Mesendoderm (in vitro differentiated cells): ENCODE measurements around the gene CYP2A6.
A peak's percentile ranks its signal among the peaks of the same experiment; 100 is the strongest.

Experiments used
- DNase-seq: peaks from one replicate; pipeline ENCODE4 v3.0.0; 2013
- H2AK5ac ChIP-seq: 2 replicates; pipeline ENCODE4 v1.6.1; 2013; ENCODE audit warnings: low read length, inconsistent platforms
- H2BK120ac ChIP-seq: 2 replicates; pipeline ENCODE4 v1.6.1; 2013; ENCODE audit warnings: low read depth, mild to moderate bottlenecking, low read length, moderate library complexity, mixed read lengths
- H2BK15ac ChIP-seq: replicated peaks from 2 replicates; pipeline ENCODE4 v1.6.1; 2013; ENCODE audit warnings: low read depth, mild to moderate bottlenecking, moderate library complexity
- H2BK5ac ChIP-seq: 2 replicates; pipeline ENCODE4 v1.6.1; 2013; ENCODE audit warnings: low read length, inconsistent platforms
- H3K18ac ChIP-seq: 2 replicates; pipeline ENCODE4 v1.6.1; 2013; ENCODE audit warnings: mild to moderate bottlenecking, low read length, mixed read lengths
- H3K23ac ChIP-seq: one replicate; pipeline ENCODE4 v1.6.1; 2013; ENCODE audit warnings: low read length
- H3K27ac ChIP-seq: 2 replicates; pipeline ENCODE4 v1.5.1; 2013; ENCODE audit warnings: low read depth, mild to moderate bottlenecking, inconsistent platforms, low read length, moderate library complexity
- H3K27me3 ChIP-seq: 2 replicates; pipeline ENCODE4 v1.6.1; 2013; ENCODE audit warnings: low read length, control low read depth, mild to moderate bottlenecking, inconsistent platforms; ENCODE audit not compliant: insufficient read depth, poor library complexity
- H3K36me3 ChIP-seq: 2 replicates; pipeline ENCODE4 v1.6.1; 2013; ENCODE audit warnings: low read length, inconsistent platforms; ENCODE audit not compliant: control insufficient read depth, insufficient read depth
- H3K4ac ChIP-seq: one replicate; pipeline ENCODE4 v1.6.1; 2013; ENCODE audit warnings: low read depth, mild to moderate bottlenecking, low read length, moderate library complexity
- H3K4me1 ChIP-seq: 2 replicates; pipeline ENCODE4 v1.6.1; 2013; ENCODE audit warnings: low read depth, low read length, inconsistent platforms; ENCODE audit not compliant: control insufficient read depth
- H3K4me2 ChIP-seq: 2 replicates; pipeline ENCODE4 v1.6.1; 2013; ENCODE audit warnings: low read length
- H3K4me3 ChIP-seq: 2 replicates; pipeline ENCODE4 v1.5.1; 2013; ENCODE audit warnings: mild to moderate bottlenecking, low read length
- H3K56ac ChIP-seq: one replicate; pipeline ENCODE4 v1.6.1; 2013; ENCODE audit warnings: low read length
- H3K79me1 ChIP-seq: 2 replicates; pipeline ENCODE4 v1.6.1; 2013; ENCODE audit warnings: low read length, inconsistent platforms
- H3K79me2 ChIP-seq: 2 replicates; pipeline ENCODE4 v1.6.1; 2013; ENCODE audit warnings: mild to moderate bottlenecking, low read length; ENCODE audit not compliant: control insufficient read depth, insufficient read depth
- H3K9ac ChIP-seq: 2 replicates; pipeline ENCODE4 v1.6.1; 2013; ENCODE audit warnings: low read length, inconsistent platforms
- H4K5ac ChIP-seq: one replicate; pipeline ENCODE4 v1.6.1; 2013; ENCODE audit warnings: low read length
- H4K8ac ChIP-seq: one replicate; pipeline ENCODE4 v1.6.1; 2013; ENCODE audit warnings: low read depth, mild to moderate bottlenecking, control low read depth, low read length, moderate library complexity
- WGBS: extraction: QIAGEN DNeasy Blood & Tissue Kit; methylation state at CpG from one replicate; pipeline ENCODE4 v1.1.7; 2013; ENCODE audit warnings: low lambda C conversion rate, missing lambda C conversion rate; ENCODE audit not compliant: insufficient coverage; ENCODE audit errors: extremely low coverage; 5-methylcytosine and 5-hydroxymethylcytosine counted together

CYP2A6 gene

GRCh38 chr19:40807147-40808020, 42.9 kb downstream of the CYP2A6 start:
- H3K9ac ChIP-seq: no peak overlapping the region
- H3K4me1 ChIP-seq: peaks cover 8% of the 10 kb centered on the region
- no peak overlapping the region for H3K56ac ChIP-seq
- no peak overlapping the region for H3K4me3 ChIP-seq
- H3K23ac ChIP-seq: no peak overlapping the region
- no peaks in the 10 kb centered on the region for H3K27me3 ChIP-seq
- peak; percentile 85 for DNase-seq
- no peak overlapping the region for H3K18ac ChIP-seq
- H3K79me2 ChIP-seq: peaks cover 34% of the 10 kb centered on the region
- no peak overlapping the region for H3K27ac ChIP-seq
- no peak overlapping the region for H2BK120ac ChIP-seq
- WGBS: no CpG with 5 or more reads among the region's 18 CpGs
- H4K8ac ChIP-seq: no peak overlapping the region
- H2BK5ac ChIP-seq: no peak overlapping the region
- H2BK15ac ChIP-seq: no peak overlapping the region
- no peak overlapping the region for H3K4me2 ChIP-seq
- peaks cover 32% of the 10 kb centered on the region for H3K79me1 ChIP-seq
- H3K4ac ChIP-seq: peak overlapping the region; percentile 48
- H2AK5ac ChIP-seq: no peak overlapping the region
- peaks cover 8% of the 10 kb centered on the region for H3K36me3 ChIP-seq
- no peak overlapping the region for H4K5ac ChIP-seq

GRCh38 chr19:40806423-40807146, 43.7 kb downstream of the CYP2A6 start:
- no peak overlapping the region for H3K18ac ChIP-seq
- peaks cover 42% of the 10 kb centered on the region for H3K79me2 ChIP-seq
- no peak overlapping the region for H2BK120ac ChIP-seq
- H2BK15ac ChIP-seq: no peak overlapping the region
- H3K4me3 ChIP-seq: no peak overlapping the region
- no peak overlapping the region for H3K23ac ChIP-seq
- H3K4ac ChIP-seq: no peak overlapping the region
- no peak overlapping the region for H4K5ac ChIP-seq
- no CpG with 5 or more reads among the region's 26 CpGs for WGBS
- peaks cover 8% of the 10 kb centered on the region for H3K4me1 ChIP-seq
- H2BK5ac ChIP-seq: no peak overlapping the region
- no peak overlapping the region for H4K8ac ChIP-seq
- peaks cover 34% of the 10 kb centered on the region for H3K79me1 ChIP-seq
- peaks cover 8% of the 10 kb centered on the region for H3K36me3 ChIP-seq
- no peaks in the 10 kb centered on the region for H3K27me3 ChIP-seq
- H3K4me2 ChIP-seq: peak overlapping the region; percentile 3
- DNase-seq: peak; percentile 100
- H3K56ac ChIP-seq: peak overlapping the region; percentile 0
- H3K9ac ChIP-seq: no peak overlapping the region
- no peak overlapping the region for H3K27ac ChIP-seq
- no peak overlapping the region for H2AK5ac ChIP-seq

GRCh38 chr19:40805258-40805868, 44.9 kb downstream of the CYP2A6 start:
- Histone ChIP-seq H2BK5ac (no peak overlapping the region), H3K4ac (no peak overlapping the region), H2BK120ac (no peak overlapping the region), H3K79me2 (peaks cover 53% of the 10 kb centered on the region), H3K4me2 (no peak overlapping the region), H3K79me1 (peaks cover 36% of the 10 kb centered on the region), H3K27ac (no peak overlapping the region), H4K8ac (no peak overlapping the region), H3K4me1 (peaks cover 8% of the 10 kb centered on the region), H2BK15ac (no peak overlapping the region), H3K4me3 (no peak overlapping the region), H4K5ac (no peak overlapping the region), H3K23ac (no peak overlapping the region), H3K9ac (no peak overlapping the region), H3K36me3 (peaks cover 10% of the 10 kb centered on the region), H2AK5ac (no peak overlapping the region), H3K56ac (no peak overlapping the region), H3K18ac (no peak overlapping the region), H3K27me3 (no peaks in the 10 kb centered on the region)
- no CpG with 5 or more reads among the region's 2 CpGs for WGBS
- DNase-seq: no peak

GRCh38 chr19:40804783-40805242, 45.4 kb downstream of the CYP2A6 start:
- Histone ChIP-seq H2BK15ac (no peak overlapping the region), H4K8ac (no peak overlapping the region), H3K4me3 (no peak overlapping the region), H3K27ac (no peak overlapping the region), H2BK5ac (no peak overlapping the region), H3K18ac (no peak overlapping the region), H3K4me1 (peaks cover 8% of the 10 kb centered on the region), H2AK5ac (no peak overlapping the region), H3K4ac (no peak overlapping the region), H3K36me3 (peaks cover 10% of the 10 kb centered on the region), H4K5ac (no peak overlapping the region), H3K4me2 (no peak overlapping the region), H3K27me3 (no peaks in the 10 kb centered on the region), H3K79me1 (peaks cover 38% of the 10 kb centered on the region), H3K23ac (no peak overlapping the region), H3K56ac (no peak overlapping the region), H3K9ac (no peak overlapping the region), H2BK120ac (no peak overlapping the region), H3K79me2 (peaks cover 58% of the 10 kb centered on the region)
- DNase-seq: no peak
- WGBS: no CpG with 5 or more reads among the region's 7 CpGs

- no peak overlapping the region for H3K18ac ChIP-seq
- H2BK15ac ChIP-seq: no peak overlapping the region
- H2AK5ac ChIP-seq: no peak overlapping the region
- H3K4me2 ChIP-seq: no peak overlapping the region
- peaks cover 38% of the 10 kb centered on the region for H3K79me1 ChIP-seq
- DNase-seq: peak; percentile 64
- H2BK120ac ChIP-seq: no peak overlapping the region
- no peak overlapping the region for H3K27ac ChIP-seq
- peaks cover 10% of the 10 kb centered on the region for H3K36me3 ChIP-seq
- no peak overlapping the region for H3K9ac ChIP-seq
- no peak overlapping the region for H4K5ac ChIP-seq
- WGBS: no CpG with 5 or more reads among the region's 6 CpGs
- H4K8ac ChIP-seq: no peak overlapping the region
- peaks cover 8% of the 10 kb centered on the region for H3K4me1 ChIP-seq
- H3K4me3 ChIP-seq: no peak overlapping the region
- no peak overlapping the region for H3K23ac ChIP-seq
- no peaks in the 10 kb centered on the region for H3K27me3 ChIP-seq
- H3K79me2 ChIP-seq: peaks cover 63% of the 10 kb centered on the region
- peak overlapping the region; percentile 12 for H3K56ac ChIP-seq
- no peak overlapping the region for H3K4ac ChIP-seq
- no peak overlapping the region for H2BK5ac ChIP-seq
Measured at GRCh38 chr19:40803857-40804782, 46.1 kb downstream of the CYP2A6 start.
